ENCODE measurements around the gene DDX41. TPM values are rescaled to one million over a fixed set of nuclear protein-coding genes. Genes with fewer than 3 reads are reported as not detected.

DDX41 gene
- total RNA-seq, 2 experiments from 2014 or later: 49.6 to 49.7 TPM

- CTCF ChIA-PET: interaction anchor here (1.4 to 1.5 kb wide), 2 partner anchors 9 to 88 kb away, joined by 5 to 6 read pairs; no protein-coding TSS in a partner anchor
- DNase-seq (no peak), ATAC-seq (ENCODE audit: poor library complexity) (no peak)
- intact Hi-C loops (cut with DNase I, micrococcal nuclease): no loop called here
- Histone ChIP-seq H3K36me3 (ENCODE audit: insufficient read depth, low read length) (peaks cover 8% of the 10 kb centered on the region), H3K4me1 (ENCODE audit: insufficient read depth, low read length) (peaks cover 30% of the 10 kb centered on the region), H3K9me3 (ENCODE audit: control insufficient read depth in 1 of 2, insufficient read depth in 1 of 2, low read length in 2 of 2) (no peaks in the 10 kb centered on the region), H3K27ac (ENCODE audit: low read depth in 1 of 2, low read length in 2 of 2) (no peak overlapping the region), H3K4me3 (ENCODE audit: low read length) (no peak overlapping the region), H3K27me3 (ENCODE audit: control insufficient read depth in 1 of 2, insufficient read depth in 2 of 2, low read length in 2 of 2) (no peaks in the 10 kb centered on the region)
- POLR2A ChIA-PET: no interaction called here
- no peak for TF ChIP-seq CTCF (IDR thresholded peaks at IDR 0.05)
- no peak overlapping the region for H3K4me3 Mint-ChIP-seq
- H3K27me3 Mint-ChIP-seq: no peaks in the 10 kb centered on the region
- peaks cover 5% of the 10 kb centered on the region for H3K36me3 Mint-ChIP-seq (ENCODE audit: low read depth)
- peaks cover 6% of the 10 kb centered on the region for H3K4me1 Mint-ChIP-seq (ENCODE audit: low read depth)
- no peak overlapping the region for H3K27ac Mint-ChIP-seq
- no peaks in the 10 kb centered on the region for H3K9me3 Mint-ChIP-seq
These were observed 24.6 kb downstream of the DDX41 start for GRCh38 chr5:177491983-177492746.

DNA sequence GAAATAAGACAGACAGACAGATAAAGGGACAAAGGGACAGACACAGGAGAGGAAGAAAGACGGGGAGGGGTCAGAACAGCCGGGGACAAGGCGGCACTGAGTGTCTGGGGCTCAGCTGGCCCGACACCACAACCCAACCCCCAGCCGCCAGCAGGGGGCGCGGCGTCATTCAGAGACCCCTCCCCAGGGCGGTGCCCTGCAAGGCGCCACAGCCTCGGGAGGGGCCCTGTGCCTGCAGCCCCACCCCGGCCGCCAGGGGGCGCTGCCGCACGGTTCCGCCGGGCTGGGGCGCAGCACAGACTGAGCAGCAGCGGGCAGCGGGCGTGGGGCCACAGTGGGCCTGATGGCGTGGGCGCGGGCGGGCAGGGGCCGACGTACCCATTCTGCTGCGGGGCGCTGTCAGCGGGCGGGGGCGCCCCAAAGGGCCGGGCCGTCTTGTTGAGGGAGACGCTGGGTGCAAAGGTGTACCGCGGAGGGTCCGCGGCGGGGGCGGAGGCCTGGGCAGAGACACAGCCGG lies 25.3 kb downstream of the DDX41 start:
- TF ChIP-seq CTCF (IDR thresholded peaks at IDR 0.05): no peak
- H3K9me3 ChIP-seq (ENCODE audit: control insufficient read depth in 1 of 2, insufficient read depth in 1 of 2, low read length in 2 of 2): no peaks in the 10 kb centered on the region
- DNase-seq (peak in 3 of 14 experiments; percentile 23 to 62 (median 52)), ATAC-seq (ENCODE audit: poor library complexity) (peak; percentile 60)
- peaks cover 23% of the 10 kb centered on the region for H3K4me1 ChIP-seq (ENCODE audit: insufficient read depth, low read length)
- peaks cover 6% of the 10 kb centered on the region for H3K4me1 Mint-ChIP-seq (ENCODE audit: low read depth)
- no peak overlapping the region for H3K4me3 Mint-ChIP-seq
- peaks cover 8% of the 10 kb centered on the region for H3K36me3 ChIP-seq (ENCODE audit: insufficient read depth, low read length)
- CTCF ChIA-PET: interaction anchor here (1.5 kb wide), 1 partner anchor 10 kb away, joined by 6 read pairs; no protein-coding TSS in a partner anchor
- peaks cover 5% of the 10 kb centered on the region for H3K36me3 Mint-ChIP-seq (ENCODE audit: low read depth)
- H3K27me3 Mint-ChIP-seq: no peaks in the 10 kb centered on the region
- no peaks in the 10 kb centered on the region for H3K27me3 ChIP-seq (ENCODE audit: control insufficient read depth in 1 of 2, insufficient read depth in 2 of 2, low read length in 2 of 2)
- no peak overlapping the region for H3K27ac Mint-ChIP-seq
- no peak overlapping the region for H3K27ac ChIP-seq (ENCODE audit: low read depth in 1 of 2, low read length in 2 of 2)
- POLR2A ChIA-PET: no interaction called here
- no peaks in the 10 kb centered on the region for H3K9me3 Mint-ChIP-seq
- intact Hi-C loops (cut with DNase I, micrococcal nuclease): no loop called here
- no peak overlapping the region for H3K4me3 ChIP-seq (ENCODE audit: low read length)

GRCh38 chr5:177490992-177491391 lies 25.8 kb downstream of the DDX41 start:
- H3K4me1 Mint-ChIP-seq (ENCODE audit: low read depth): peaks cover 2% of the 10 kb centered on the region
- Histone ChIP-seq H3K9me3 (ENCODE audit: control insufficient read depth in 1 of 2, insufficient read depth in 1 of 2, low read length in 2 of 2) (no peaks in the 10 kb centered on the region), H3K4me3 (ENCODE audit: low read length) (no peak overlapping the region), H3K27ac (ENCODE audit: low read depth in 1 of 2, low read length in 2 of 2) (no peak overlapping the region), H3K27me3 (ENCODE audit: control insufficient read depth in 1 of 2, insufficient read depth in 2 of 2, low read length in 2 of 2) (no peaks in the 10 kb centered on the region), H3K4me1 (ENCODE audit: insufficient read depth, low read length) (peaks cover 18% of the 10 kb centered on the region), H3K36me3 (ENCODE audit: insufficient read depth, low read length) (peaks cover 8% of the 10 kb centered on the region)
- intact Hi-C loops (cut with DNase I, micrococcal nuclease): no loop called here
- H3K4me3 Mint-ChIP-seq: no peak overlapping the region
- no peak overlapping the region for H3K27ac Mint-ChIP-seq
- no peak for TF ChIP-seq CTCF (IDR thresholded peaks at IDR 0.05)
- ChIA-PET POLR2A (no interaction called here), CTCF (no interaction called here)
- H3K27me3 Mint-ChIP-seq: no peaks in the 10 kb centered on the region
- DNase-seq (no peak), ATAC-seq (ENCODE audit: poor library complexity) (no peak)
- H3K9me3 Mint-ChIP-seq: no peaks in the 10 kb centered on the region
- H3K36me3 Mint-ChIP-seq (ENCODE audit: low read depth): peaks cover 5% of the 10 kb centered on the region
